Pulmonary artery endothelial cell (primary cell): ENCODE results near the gene CD3E. TPM values are rescaled to one million over a fixed set of nuclear protein-coding genes. Genes with fewer than 3 reads are reported as not detected.
"Not testable (repeated sequence)": the region's sequence is repeated elsewhere in the genome, so short reads cannot be mapped to it uniquely, and the experiment has no call there.

Experiments used
- DNase-seq: peaks from one replicate; pipeline ENCODE4 v3.0.0-alpha.2; 2011; ENCODE audit warnings: low read depth, low spot score
- total RNA-seq: library from RNA; depleted of rRNA; stranded (reverse); fragments of >200 nt; gene quantifications from 2 replicates; pipeline ENCODE4 v1.2.3, GENCODE V29; 2014

CD3E gene
- total RNA-seq, 1 donor from 2014 or later = not detected

- DNase-seq = no peak
Measured at GRCh38 chr11:118290923-118291322, 13.6 kb upstream of the CD3E start.

GRCh38 chr11:118291477-118292135, 12.9 kb upstream of the CD3E start:
- no peak for DNase-seq

GRCh38 chr11:118294053-118294452, 10.5 kb upstream of the CD3E start:
- DNase-seq = no peak

GRCh38 chr11:118295199-118295598, 9.3 kb upstream of the CD3E start:
- no peak for DNase-seq

GRCh38 chr11:118295815-118296454, 8.6 kb upstream of the CD3E start:
- DNase-seq = no peak

GRCh38 chr11:118301600-118302195, 2.8 kb upstream of the CD3E start:
- no peak for DNase-seq

GRCh38 chr11:118304227-118304567, 333 bp upstream of the CD3E start:
- DNase-seq = no peak

- DNase-seq = no peak
Measured at GRCh38 chr11:118305726-118306125, 1.2 kb downstream of the CD3E start.

GRCh38 chr11:118306556-118306955, 2.0 kb downstream of the CD3E start:
- DNase-seq = no peak

GRCh38 chr11:118308995-118309528, 4.5 kb downstream of the CD3E start:
- DNase-seq = not testable (repeated sequence)

- no peak for DNase-seq
Measured at GRCh38 chr11:118310271-118310670, 5.7 kb downstream of the CD3E start.

- no peak for DNase-seq
Measured at GRCh38 chr11:118310781-118311485, 6.4 kb downstream of the CD3E start.

- DNase-seq = no peak
Measured at GRCh38 chr11:118311518-118311917, 7.0 kb downstream of the CD3E start.

- no peak for DNase-seq
Measured at GRCh38 chr11:118312328-118312727, 7.8 kb downstream of the CD3E start.

- DNase-seq = no peak
Measured at GRCh38 chr11:118313242-118313641, 8.7 kb downstream of the CD3E start.

- no peak for DNase-seq
Measured at GRCh38 chr11:118314988-118315411, 10.5 kb downstream of the CD3E start.

GRCh38 chr11:118318124-118318523, 13.6 kb downstream of the CD3E start:
- no peak for DNase-seq

- no peak for DNase-seq
Measured at GRCh38 chr11:118318581-118319336, 14.2 kb downstream of the CD3E start.

GRCh38 chr11:118319337-118319707, 14.8 kb downstream of the CD3E start:
- DNase-seq = no peak

- DNase-seq = no peak
Measured at GRCh38 chr11:118320515-118320914, 16.0 kb downstream of the CD3E start.

GRCh38 chr11:118321386-118322082, 17.0 kb downstream of the CD3E start:
- DNase-seq = no peak
